ENCODE data around the gene HDAC5.
A peak's percentile ranks its signal among the peaks of the same experiment; 100 is the strongest.
"Not testable (repeated sequence)": the region's sequence is repeated elsewhere in the genome, so short reads cannot be mapped to it uniquely, and the experiment has no call there.

HDAC5 gene

GRCh38 chr17:44122816-44123355 lies 555 bp downstream of the HDAC5 start:
- Histone ChIP-seq H4K91ac (ENCODE audit: low read length) (peak overlapping the region; percentile 96), H3K27me3 (ENCODE audit: control insufficient read depth in 1 of 2, insufficient read depth in 1 of 2, low read length in 2 of 2) (peaks cover 0 to 6% of the 10 kb centered on the region in 2 experiments), H3K27ac (ENCODE audit: low read length, poor library complexity, severe bottlenecking) (no peak overlapping the region), H2BK5ac (ENCODE audit: low read depth, low read length, poor library complexity, severe bottlenecking) (no peak overlapping the region), H2AFZ (ENCODE audit: low read depth, low read length) (peak overlapping the region; percentile 58), H3K9ac (ENCODE audit: low read length) (peak overlapping the region; percentile 95), H2BK12ac (ENCODE audit: low read length in 2 of 2) (peak overlapping the region in 1 of 2 experiments; percentile 76), H3K9me3 (ENCODE audit: control insufficient read depth, low read length) (no peaks in the 10 kb centered on the region), H2BK15ac (ENCODE audit: low read depth, poor library complexity, severe bottlenecking) (peak overlapping the region; percentile 91), H3K36me3 (ENCODE audit: control insufficient read depth in 1 of 2, insufficient read depth in 2 of 2, low read depth in 1 of 2, low read length in 2 of 2) (no peaks in the 10 kb centered on the region), H3K14ac (ENCODE audit: low read length in 2 of 2) (peak overlapping the region in 1 of 2 experiments; percentile 81), H3K4me2 (ENCODE audit: low read length, poor library complexity, severe bottlenecking) (peak overlapping the region; percentile 87), H2BK120ac (ENCODE audit: low read depth, low read length) (peak overlapping the region; percentile 76), H3K4me1 (ENCODE audit: control insufficient read depth, insufficient read depth, low read depth, low read length) (peaks cover 12% of the 10 kb centered on the region), H4K8ac (ENCODE audit: low read length) (peak overlapping the region; percentile 87), H3K23ac (ENCODE audit: low read length in 2 of 2) (peak overlapping the region in 1 of 2 experiments; percentile 97), H2AK5ac (ENCODE audit: low read length, severe bottlenecking) (no peak overlapping the region), H3K79me1 (replicated peaks; ENCODE audit: low read length, poor library complexity, severe bottlenecking) (peaks cover 17% of the 10 kb centered on the region), H3K18ac (ENCODE audit: low read depth in 1 of 2, low read length in 2 of 2) (peak overlapping the region; percentile 89 to 91), H3K4ac (ENCODE audit: low read depth in 1 of 2, low read length in 2 of 2) (peak overlapping the region; percentile 48 to 84), H3K4me3 (ENCODE audit: insufficient read depth in 1 of 2, low read depth in 1 of 2, low read length in 2 of 2) (peak overlapping the region; percentile 79 to 97)
- no peak for DNase-seq
- WGBS = under 1% methylated on average over 31 of the region's 32 CpGs

- Histone ChIP-seq H3K27ac (ENCODE audit: low read length, poor library complexity, severe bottlenecking) (no peak overlapping the region), H2BK120ac (ENCODE audit: low read depth, low read length) (no peak overlapping the region), H3K14ac (ENCODE audit: low read length in 2 of 2) (no peak overlapping the region), H3K4me1 (ENCODE audit: control insufficient read depth, insufficient read depth, low read depth, low read length) (peaks cover 12% of the 10 kb centered on the region), H3K4me2 (ENCODE audit: low read length, poor library complexity, severe bottlenecking) (no peak overlapping the region), H2BK15ac (ENCODE audit: low read depth, poor library complexity, severe bottlenecking) (no peak overlapping the region), H3K79me1 (replicated peaks; ENCODE audit: low read length, poor library complexity, severe bottlenecking) (peaks cover 18% of the 10 kb centered on the region), H3K9me3 (ENCODE audit: control insufficient read depth, low read length) (no peaks in the 10 kb centered on the region), H3K4ac (ENCODE audit: low read depth in 1 of 2, low read length in 2 of 2) (no peak overlapping the region), H3K18ac (ENCODE audit: low read depth in 1 of 2, low read length in 2 of 2) (no peak overlapping the region), H4K8ac (ENCODE audit: low read length) (no peak overlapping the region), H3K9ac (ENCODE audit: low read length) (peak overlapping the region; percentile 95), H2AFZ (ENCODE audit: low read depth, low read length) (no peak overlapping the region), H3K27me3 (ENCODE audit: control insufficient read depth in 1 of 2, insufficient read depth in 1 of 2, low read length in 2 of 2) (peaks cover 0 to 6% of the 10 kb centered on the region in 2 experiments), H4K91ac (ENCODE audit: low read length) (no peak overlapping the region), H2AK5ac (ENCODE audit: low read length, severe bottlenecking) (no peak overlapping the region), H2BK5ac (ENCODE audit: low read depth, low read length, poor library complexity, severe bottlenecking) (no peak overlapping the region), H3K4me3 (ENCODE audit: insufficient read depth in 1 of 2, low read depth in 1 of 2, low read length in 2 of 2) (peak overlapping the region in 1 of 2 experiments; percentile 97), H2BK12ac (ENCODE audit: low read length in 2 of 2) (peak overlapping the region in 1 of 2 experiments; percentile 0), H3K36me3 (ENCODE audit: control insufficient read depth in 1 of 2, insufficient read depth in 2 of 2, low read depth in 1 of 2, low read length in 2 of 2) (peaks cover 2 to 4% of the 10 kb centered on the region in 2 experiments), H3K23ac (ENCODE audit: low read length in 2 of 2) (no peak overlapping the region)
- 21% methylated on average over 1 of the region's 1 CpG for WGBS
- no peak for DNase-seq
Observed at GRCh38 chr17:44121997-44122815, 1.2 kb downstream of the HDAC5 start.

- peaks cover 7 to 16% of the 10 kb centered on the region in 2 experiments for H3K36me3 ChIP-seq (ENCODE audit: control insufficient read depth in 1 of 2, insufficient read depth in 2 of 2, low read depth in 1 of 2, low read length in 2 of 2)
- no peak overlapping the region for H2BK12ac ChIP-seq (ENCODE audit: low read length in 2 of 2)
- peaks cover 18% of the 10 kb centered on the region for H3K79me1 ChIP-seq (replicated peaks; ENCODE audit: low read length, poor library complexity, severe bottlenecking)
- WGBS = 67% methylated on average over 5 of the region's 9 CpGs
- no peak overlapping the region for H4K91ac ChIP-seq (ENCODE audit: low read length)
- no peak overlapping the region for H3K18ac ChIP-seq (ENCODE audit: low read depth in 1 of 2, low read length in 2 of 2)
- H2AK5ac ChIP-seq (ENCODE audit: low read length, severe bottlenecking) = no peak overlapping the region
- no peak overlapping the region for H3K4ac ChIP-seq (ENCODE audit: low read depth in 1 of 2, low read length in 2 of 2)
- H2BK5ac ChIP-seq (ENCODE audit: low read depth, low read length, poor library complexity, severe bottlenecking) = no peak overlapping the region
- no peak overlapping the region for H3K23ac ChIP-seq (ENCODE audit: low read length in 2 of 2)
- no peak for DNase-seq
- H3K27ac ChIP-seq (ENCODE audit: low read length, poor library complexity, severe bottlenecking) = no peak overlapping the region
- peak overlapping the region; percentile 95 for H3K9ac ChIP-seq (ENCODE audit: low read length)
- no peak overlapping the region for H3K14ac ChIP-seq (ENCODE audit: low read length in 2 of 2)
- no peaks in the 10 kb centered on the region for H3K9me3 ChIP-seq (ENCODE audit: control insufficient read depth, low read length)
- H2BK120ac ChIP-seq (ENCODE audit: low read depth, low read length) = no peak overlapping the region
- H2AFZ ChIP-seq (ENCODE audit: low read depth, low read length) = no peak overlapping the region
- H3K4me2 ChIP-seq (ENCODE audit: low read length, poor library complexity, severe bottlenecking) = no peak overlapping the region
- no peak overlapping the region for H2BK15ac ChIP-seq (ENCODE audit: low read depth, poor library complexity, severe bottlenecking)
- no peak overlapping the region for H4K8ac ChIP-seq (ENCODE audit: low read length)
- peaks cover 12% of the 10 kb centered on the region for H3K4me1 ChIP-seq (ENCODE audit: control insufficient read depth, insufficient read depth, low read depth, low read length)
- H3K27me3 ChIP-seq (ENCODE audit: control insufficient read depth in 1 of 2, insufficient read depth in 1 of 2, low read length in 2 of 2) = peaks cover 0 to 6% of the 10 kb centered on the region in 2 experiments
- peak overlapping the region in 1 of 2 experiments; percentile 97 for H3K4me3 ChIP-seq (ENCODE audit: insufficient read depth in 1 of 2, low read depth in 1 of 2, low read length in 2 of 2)
Observed at GRCh38 chr17:44120851-44121605, 2.4 kb downstream of the HDAC5 start.

GRCh38 chr17:44120281-44120680 lies 3.2 kb downstream of the HDAC5 start:
- H2BK120ac ChIP-seq (ENCODE audit: low read depth, low read length); H3K4me2 ChIP-seq (ENCODE audit: low read length, poor library complexity, severe bottlenecking); DNase-seq; H3K9ac ChIP-seq (ENCODE audit: low read length); H2BK12ac ChIP-seq (ENCODE audit: low read length in 2 of 2); H2AK5ac ChIP-seq (ENCODE audit: low read length, severe bottlenecking); H3K14ac ChIP-seq (ENCODE audit: low read length in 2 of 2); H3K27ac ChIP-seq (ENCODE audit: low read length, poor library complexity, severe bottlenecking); H3K18ac ChIP-seq (ENCODE audit: low read depth in 1 of 2, low read length in 2 of 2); H2BK15ac ChIP-seq (ENCODE audit: low read depth, poor library complexity, severe bottlenecking); H4K91ac ChIP-seq (ENCODE audit: low read length); H2AFZ ChIP-seq (ENCODE audit: low read depth, low read length); H3K4me3 ChIP-seq (ENCODE audit: insufficient read depth in 1 of 2, low read depth in 1 of 2, low read length in 2 of 2); H3K23ac ChIP-seq (ENCODE audit: low read length in 2 of 2); H3K9me3 ChIP-seq (ENCODE audit: control insufficient read depth, low read length); H4K8ac ChIP-seq (ENCODE audit: low read length); H3K4ac ChIP-seq (ENCODE audit: low read depth in 1 of 2, low read length in 2 of 2); H3K27me3 ChIP-seq (ENCODE audit: control insufficient read depth in 1 of 2, insufficient read depth in 1 of 2, low read length in 2 of 2); H2BK5ac ChIP-seq (ENCODE audit: low read depth, low read length, poor library complexity, severe bottlenecking): not testable (repeated sequence)
- 97% methylated on average over 11 of the region's 11 CpGs for WGBS
- peaks cover 18% of the 10 kb centered on the region for H3K79me1 ChIP-seq (replicated peaks; ENCODE audit: low read length, poor library complexity, severe bottlenecking)
- peaks cover 12% of the 10 kb centered on the region for H3K4me1 ChIP-seq (ENCODE audit: control insufficient read depth, insufficient read depth, low read depth, low read length)
- H3K36me3 ChIP-seq (ENCODE audit: control insufficient read depth in 1 of 2, insufficient read depth in 2 of 2, low read depth in 1 of 2, low read length in 2 of 2) = peaks cover 8 to 20% of the 10 kb centered on the region in 2 experiments

Data from mesenchymal stem cell (in vitro differentiated cells and primary cell).